ENCODE measurements around the gene MAD1L1.

Gene MAD1L1

DNA sequence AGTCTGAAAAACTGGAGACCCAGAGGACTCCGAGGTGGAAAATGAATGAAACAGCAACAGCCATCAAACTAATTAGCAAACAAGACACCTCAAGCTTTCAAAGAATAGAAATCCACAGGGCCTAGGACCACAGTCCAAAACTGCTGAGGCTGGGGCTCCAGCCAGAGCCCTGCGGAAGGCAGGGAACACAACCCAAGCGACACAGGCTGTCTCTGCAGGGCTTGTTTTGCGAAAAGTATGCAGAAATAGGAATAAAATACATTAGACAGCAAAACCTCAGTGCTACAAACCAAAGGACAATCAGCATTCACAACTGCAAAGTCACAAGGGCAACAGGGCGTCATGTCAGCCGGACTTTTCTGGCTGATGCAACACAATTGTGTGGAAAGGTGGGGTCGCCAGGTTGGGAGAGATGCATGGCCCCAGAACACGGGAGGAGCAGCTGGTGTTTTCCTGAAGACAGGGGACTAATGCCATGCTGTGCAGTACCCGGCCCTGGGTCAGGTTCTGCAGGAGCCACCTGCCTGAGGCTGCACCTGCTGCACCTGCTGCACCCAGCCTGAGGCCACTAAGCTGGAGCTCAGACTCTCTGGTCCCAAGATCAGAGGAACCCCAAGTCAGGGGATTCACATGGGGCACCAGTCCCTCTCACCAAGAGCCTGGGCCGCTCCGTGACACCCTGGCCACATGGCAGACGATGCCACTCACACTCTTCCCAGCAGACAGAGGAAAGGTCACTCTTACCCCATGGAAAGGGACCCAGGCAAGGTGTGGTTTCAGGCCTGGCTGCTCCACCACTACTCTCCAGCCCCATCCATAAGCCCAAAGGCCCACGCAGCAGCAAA, 74.2 kb downstream of the MAD1L1 start:
- DNase-seq (ENCODE audit: low spot score) (no peak), FAIRE-seq (no peak)

- DNase-seq (ENCODE audit: low spot score) (peak; percentile 80), FAIRE-seq (peak; percentile 32)
Measured at GRCh38 chr7:2157473-2158279, 75.1 kb downstream of the MAD1L1 start.

GRCh38 chr7:2156756-2157472, 75.8 kb downstream of the MAD1L1 start:
- FAIRE-seq (peak; percentile 30), DNase-seq (ENCODE audit: low spot score) (no peak)

GRCh38 chr7:2154831-2155230, 77.9 kb downstream of the MAD1L1 start:
- peak; percentile 70 for FAIRE-seq

DNA sequence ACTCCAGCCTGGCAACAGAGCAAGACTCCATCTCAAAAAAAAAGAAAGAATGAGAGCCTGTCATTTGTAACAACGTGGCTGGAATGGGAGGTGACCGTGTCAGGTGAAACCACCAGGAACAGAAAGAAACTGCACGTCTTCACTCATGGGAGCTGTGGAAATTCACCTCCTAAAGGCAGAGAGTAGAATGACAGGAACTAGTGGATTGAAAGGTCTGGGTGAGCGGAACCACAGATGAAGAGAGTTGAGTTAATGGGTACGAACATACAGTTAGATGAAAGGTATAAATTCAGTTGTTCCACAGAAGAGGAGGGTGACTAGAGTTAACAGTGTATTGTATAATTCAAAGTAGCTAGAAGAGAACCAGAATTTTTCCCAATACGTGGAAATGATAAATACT, 78.6 kb downstream of the MAD1L1 start:
- FAIRE-seq (peak; percentile 30), DNase-seq (ENCODE audit: low spot score) (no peak)

More at GRCh38 chr7:2154831-2155230, 77.9 kb downstream of the MAD1L1 start:
- DNase-seq (ENCODE audit: low spot score) = no peak

DNA sequence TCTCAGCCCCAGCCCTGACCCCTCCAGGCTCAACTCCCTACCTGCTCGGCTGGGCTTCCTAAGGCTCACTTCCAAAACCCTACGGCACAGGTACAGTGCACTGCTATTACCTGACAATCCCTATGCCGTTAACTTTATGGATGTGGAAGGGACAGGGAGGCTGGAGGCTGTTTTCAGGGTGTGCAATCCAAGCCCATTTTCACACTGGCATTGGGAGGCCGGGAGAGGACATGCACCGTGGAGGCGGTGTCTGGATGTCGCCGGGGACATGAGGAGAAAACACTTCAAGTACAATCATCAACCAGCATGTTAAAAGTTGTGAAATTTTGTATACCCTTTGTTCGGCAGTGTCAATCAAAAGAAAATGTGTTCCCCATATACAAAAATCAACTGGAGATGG, 80.1 kb downstream of the MAD1L1 start:
- peak; percentile 17 for FAIRE-seq
- no peak for DNase-seq (ENCODE audit: low spot score)

DNA sequence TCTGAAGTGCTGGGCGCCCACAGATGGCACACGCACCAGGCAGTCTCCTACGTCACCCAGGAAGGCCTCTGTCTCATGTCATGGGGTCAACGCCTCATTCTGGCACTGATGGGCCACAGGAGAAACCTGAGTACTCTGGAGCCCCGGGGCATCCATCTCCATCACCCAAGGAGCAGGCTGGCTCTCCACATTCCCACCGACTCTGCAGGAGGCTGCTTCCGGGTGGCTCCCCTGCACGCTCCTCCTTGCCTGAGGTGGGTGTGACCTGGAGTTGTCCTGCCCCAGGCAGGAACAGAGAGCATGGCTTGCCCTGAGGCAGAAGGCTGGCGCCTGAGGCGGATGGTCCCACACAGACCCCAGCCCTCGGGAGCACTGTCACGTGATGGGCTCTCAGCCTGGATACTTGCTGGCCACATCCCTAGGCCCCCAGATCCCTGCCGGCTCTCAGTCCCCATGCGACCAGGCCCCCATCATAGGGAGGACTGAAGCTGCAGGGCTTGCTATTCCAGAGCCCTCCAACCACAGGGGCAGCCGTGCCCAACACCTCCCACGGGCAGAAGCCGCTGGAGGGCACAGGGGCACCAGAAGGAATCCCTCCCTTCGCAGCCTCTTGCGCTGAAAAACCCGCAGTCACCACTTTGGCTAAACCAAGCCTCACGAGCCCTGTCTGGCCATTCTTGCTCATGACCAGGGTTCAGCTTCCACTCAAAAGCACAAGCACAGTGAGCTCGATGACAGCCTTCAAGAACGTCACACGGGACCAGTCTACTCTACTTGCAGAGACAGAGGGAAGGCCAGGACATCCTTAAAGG, 80.7 kb downstream of the MAD1L1 start:
- DNase-seq (ENCODE audit: low spot score) = no peak
- FAIRE-seq = peak; percentile 89

- FAIRE-seq = peak; percentile 5
- DNase-seq (ENCODE audit: low spot score) = no peak
Measured at GRCh38 chr7:2151237-2151636, 81.5 kb downstream of the MAD1L1 start.

DNA sequence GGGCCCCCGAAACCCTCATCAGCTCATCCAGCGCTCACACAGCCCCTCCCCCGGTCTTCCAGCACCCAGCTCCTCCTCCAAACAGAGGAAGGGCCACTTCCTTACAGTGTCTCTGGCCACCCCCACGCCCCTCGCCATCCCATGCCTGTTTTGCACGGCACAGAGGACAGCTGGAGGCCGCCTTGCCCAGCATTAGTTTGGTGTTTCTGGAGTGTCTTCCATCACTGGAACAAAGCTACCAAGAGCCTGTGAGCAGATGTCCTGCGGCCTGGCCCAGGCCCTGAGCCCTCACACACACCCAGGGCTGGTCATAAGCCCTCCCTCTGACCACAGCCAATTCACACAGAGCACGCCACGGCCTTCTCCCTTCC, 82.3 kb downstream of the MAD1L1 start:
- FAIRE-seq = no peak

GRCh38 chr7:2149672-2150444, 82.9 kb downstream of the MAD1L1 start:
- DNase-seq (ENCODE audit: low spot score) (no peak), FAIRE-seq (peak; percentile 92)

More for the DNA sequence above, 82.3 kb downstream of the MAD1L1 start:
- no peak for DNase-seq (ENCODE audit: low spot score)

DNA sequence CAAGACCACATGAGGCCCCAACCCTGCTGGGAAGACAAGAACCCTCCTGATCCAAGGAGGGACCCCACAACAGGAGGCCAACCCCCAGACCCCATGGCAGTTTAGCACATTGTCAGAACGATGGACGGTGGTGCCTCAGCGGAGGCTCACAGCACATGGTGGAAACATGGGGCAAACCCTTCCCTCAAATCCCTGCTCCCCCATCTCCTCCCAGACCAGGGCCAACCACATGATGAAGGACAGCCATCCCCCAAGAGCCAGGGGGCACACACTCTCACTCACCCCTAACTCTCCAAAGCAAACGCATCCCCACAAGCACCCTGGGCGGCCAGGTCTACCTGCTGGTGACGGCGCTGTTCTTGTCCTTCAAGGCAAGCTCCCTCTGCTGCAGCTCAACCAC, 83.9 kb downstream of the MAD1L1 start:
- no peak for DNase-seq (ENCODE audit: low spot score)
- peak; percentile 95 for FAIRE-seq

GRCh38 chr7:2148189-2148588, 84.6 kb downstream of the MAD1L1 start:
- DNase-seq (ENCODE audit: low spot score) (no peak), FAIRE-seq (no peak)

DNA sequence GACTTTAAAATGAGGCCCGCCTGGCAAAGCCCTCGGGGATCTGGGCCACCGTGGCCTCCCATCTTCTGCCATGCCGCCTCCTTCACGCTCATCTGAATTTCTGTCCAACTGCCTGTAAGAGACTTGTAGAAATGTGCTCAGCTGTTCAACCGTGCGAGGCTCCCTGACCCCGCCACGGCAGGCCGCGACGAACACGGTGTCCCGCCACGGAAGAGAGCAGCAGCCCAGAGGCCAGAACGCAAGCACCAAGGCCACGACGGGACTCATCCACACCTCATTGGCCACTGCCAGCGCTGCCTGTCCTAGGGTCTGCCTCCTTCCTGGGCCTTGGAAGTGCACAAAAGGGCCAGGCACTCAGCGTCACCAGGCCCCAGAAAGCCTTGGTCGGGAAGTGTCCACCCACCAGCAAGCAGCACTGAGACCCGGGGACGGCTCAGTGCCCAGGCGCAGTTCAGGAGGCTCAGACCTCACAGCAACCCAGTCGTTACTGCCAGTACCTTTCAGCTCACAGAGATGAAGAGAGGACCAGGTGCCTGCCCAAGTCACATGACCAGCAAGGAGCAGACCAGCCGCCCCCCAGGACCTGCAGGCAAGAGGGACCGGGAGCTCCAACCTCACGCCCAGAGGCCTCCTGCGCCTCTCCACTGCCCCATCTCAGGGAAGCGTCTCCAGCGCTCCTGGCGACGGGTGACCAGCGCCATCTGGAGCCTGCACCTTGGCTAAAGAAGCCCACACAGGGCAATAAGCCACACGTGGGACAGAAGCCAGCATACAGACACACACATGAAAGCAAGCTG, 85.9 kb downstream of the MAD1L1 start:
- no peak for FAIRE-seq

GRCh38 chr7:2145835-2146580, 86.7 kb downstream of the MAD1L1 start:
- DNase-seq (ENCODE audit: low spot score) (no peak), FAIRE-seq (peak; percentile 94)

More for the DNA sequence above, 85.9 kb downstream of the MAD1L1 start:
- DNase-seq (ENCODE audit: low spot score) = no peak

DNA sequence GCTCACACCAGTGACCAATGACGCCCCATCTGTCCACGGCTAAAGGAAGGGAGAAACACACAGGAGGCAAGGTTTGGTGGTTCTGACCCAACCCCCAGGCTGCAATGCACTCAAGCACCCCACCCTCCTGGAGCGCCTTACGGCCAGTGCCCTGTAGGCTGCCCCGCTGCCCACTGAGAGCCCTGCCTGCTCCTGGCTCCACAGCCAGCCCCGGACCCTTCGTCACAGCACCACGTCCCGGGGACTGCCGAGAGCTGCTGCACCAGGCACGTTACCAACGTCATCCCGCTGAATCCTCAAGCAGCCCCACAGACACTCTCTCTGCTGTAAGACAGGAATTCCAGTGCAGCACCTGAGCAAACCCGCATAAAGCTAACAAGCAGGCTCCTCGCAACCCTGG, 87.8 kb downstream of the MAD1L1 start:
- no peak for DNase-seq (ENCODE audit: low spot score)
- peak; percentile 46 for FAIRE-seq

DNA sequence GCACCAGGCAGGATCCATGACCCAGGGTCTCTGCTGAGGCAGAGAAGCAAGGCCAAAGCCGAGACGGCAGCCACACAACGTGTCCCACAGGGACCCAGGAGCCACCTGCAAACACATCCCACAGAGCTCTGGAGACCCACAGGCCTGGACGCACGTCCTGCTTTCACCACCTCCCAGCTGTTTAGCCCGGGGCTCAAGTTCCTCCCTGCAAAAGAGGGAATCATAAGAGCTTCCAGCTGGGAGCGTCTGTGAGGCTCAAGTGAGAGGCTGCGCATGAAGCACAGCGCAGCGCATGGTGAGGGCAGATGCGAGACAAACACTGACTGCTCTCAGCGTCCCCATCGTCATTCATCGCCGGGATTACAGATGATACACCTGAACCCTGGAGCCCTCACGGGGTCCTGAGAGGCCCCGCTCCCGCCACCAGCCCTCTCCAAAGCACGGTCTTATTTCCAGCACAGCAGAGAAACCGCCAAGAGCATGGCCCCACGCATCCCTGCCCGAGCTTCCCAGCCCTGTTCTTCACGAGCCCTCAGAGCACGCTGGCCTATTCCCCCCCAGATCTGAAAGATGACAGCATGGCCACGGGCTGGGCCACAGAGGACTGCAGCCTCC, 88.7 kb downstream of the MAD1L1 start:
- no peak for FAIRE-seq
- no peak for DNase-seq (ENCODE audit: low spot score)

DNA sequence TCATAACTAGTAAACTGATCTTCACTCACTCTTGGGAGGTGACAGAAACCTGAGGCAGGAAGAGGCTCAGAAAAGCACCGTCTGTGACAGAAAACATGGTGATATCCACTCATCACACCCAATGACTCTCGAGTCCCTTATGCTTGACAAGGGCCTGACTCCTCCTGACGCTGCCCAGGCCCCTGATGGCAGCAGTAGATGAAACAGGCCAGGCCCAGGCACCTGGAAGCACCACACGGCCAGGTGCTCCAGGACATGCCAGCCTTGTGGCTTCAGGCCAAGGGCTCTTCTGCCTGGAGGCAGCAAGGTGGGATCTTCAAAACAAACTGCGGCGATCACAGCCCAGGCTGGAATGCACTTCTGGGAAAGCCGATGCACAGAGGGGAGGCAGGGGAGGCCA, 89.3 kb downstream of the MAD1L1 start:
- DNase-seq (ENCODE audit: low spot score) (no peak), FAIRE-seq (peak; percentile 35)

DNA sequence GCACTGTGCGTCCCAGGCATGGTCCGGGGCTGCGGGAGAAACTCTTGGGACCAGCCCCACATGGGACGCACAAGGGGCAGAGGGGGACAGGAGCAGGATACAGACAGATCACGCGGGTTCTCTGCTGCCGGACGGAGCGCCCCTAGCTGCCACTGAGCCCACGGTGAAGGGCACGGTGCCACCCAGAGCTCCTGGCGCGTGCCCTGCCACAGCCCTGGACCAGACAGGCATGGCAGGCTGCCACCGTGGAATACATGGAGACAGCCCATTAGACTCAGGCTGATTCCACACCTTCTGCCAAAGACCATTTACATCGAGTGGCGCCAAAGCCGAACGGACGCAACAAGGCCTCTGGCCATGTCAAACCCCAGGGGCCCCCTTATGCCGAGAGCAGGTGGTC, 90.4 kb downstream of the MAD1L1 start:
- no peak for FAIRE-seq
- DNase-seq (ENCODE audit: low spot score) = no peak

Data from urothelium cell line (cell line).